Effector memory CD8-positive, alpha-beta T cell (primary cell): Measurements from ENCODE around the gene CISD3.
A peak's percentile ranks its signal among the peaks of the same experiment; 100 is the strongest.

Experiments
- ATAC-seq: fragments of 150-1000 bp; cut with Tn5 transposase; replicated peaks from 2 replicates; pipeline ENCODE4 v1.10.0; 2021; ENCODE audit warnings: mild to moderate bottlenecking, moderate library complexity
- DNase-seq, 3 experiments: peaks; one replicate each; pipeline ENCODE4 v3.0.0; 2021
- H3K27ac Mint-ChIP-seq, 2 donors: one replicate each; pipeline ENCODE4 v1.8.0; 2022; ENCODE audit warnings: mild to moderate bottlenecking in 2 of 2, mixed read lengths in 2 of 2, moderate library complexity in 2 of 2
- H3K27me3 Mint-ChIP-seq, 2 donors: one replicate each; pipeline ENCODE4 v1.8.0; 2022; ENCODE audit warnings: mixed read lengths in 2 of 2
- H3K36me3 Mint-ChIP-seq: one replicate; pipeline ENCODE4 v1.8.0; 2022; ENCODE audit warnings: mild to moderate bottlenecking, moderate library complexity, mixed read lengths; ENCODE audit not compliant: insufficient read depth
- H3K4me1 Mint-ChIP-seq, 2 donors: one replicate each; pipeline ENCODE4 v1.8.0; 2022; ENCODE audit warnings: low read depth in 2 of 2, mixed read lengths in 2 of 2
- H3K4me3 Mint-ChIP-seq, 2 donors: one replicate each; pipeline ENCODE4 v1.8.0; 2022; ENCODE audit warnings: mild to moderate bottlenecking in 2 of 2, mixed read lengths in 2 of 2, moderate library complexity in 2 of 2
- H3K9me3 Mint-ChIP-seq, 2 donors: one replicate each; pipeline ENCODE4 v1.8.0; 2022; ENCODE audit warnings: mixed read lengths in 2 of 2

CISD3 gene

GRCh38 chr17:38768417-38768816 lies 38.3 kb downstream of the CISD3 start:
- Mint-ChIP-seq H3K27me3 (no peaks in the 10 kb centered on the region), H3K4me1 (peaks cover 0 to 2% of the 10 kb centered on the region in 2 donors), H3K4me3 (no peak overlapping the region), H3K27ac (peak overlapping the region; percentile 11 to 13), H3K36me3 (peaks cover 65% of the 10 kb centered on the region), H3K9me3 (no peaks in the 10 kb centered on the region)
- no peak for ATAC-seq
- no peak for DNase-seq

GRCh38 chr17:38773258-38773657 lies 43.1 kb downstream of the CISD3 start:
- H3K4me1 Mint-ChIP-seq: no peaks in the 10 kb centered on the region
- peaks cover 58% of the 10 kb centered on the region for H3K36me3 Mint-ChIP-seq
- no peak overlapping the region for H3K4me3 Mint-ChIP-seq
- peak overlapping the region in 1 of 2 donors; percentile 13 for H3K27ac Mint-ChIP-seq
- H3K9me3 Mint-ChIP-seq: no peaks in the 10 kb centered on the region
- DNase-seq (no peak), ATAC-seq (no peak)
- no peaks in the 10 kb centered on the region for H3K27me3 Mint-ChIP-seq

GRCh38 chr17:38777641-38778250 lies 47.6 kb downstream of the CISD3 start:
- Mint-ChIP-seq H3K27ac (no peak overlapping the region), H3K9me3 (no peaks in the 10 kb centered on the region), H3K4me3 (no peak overlapping the region), H3K4me1 (peaks cover 0 to 3% of the 10 kb centered on the region in 2 donors), H3K36me3 (peaks cover 64% of the 10 kb centered on the region), H3K27me3 (no peaks in the 10 kb centered on the region)
- ATAC-seq: no peak
- DNase-seq: no peak

- H3K27ac Mint-ChIP-seq: peak overlapping the region in 1 of 2 donors; percentile 26
- H3K36me3 Mint-ChIP-seq: peaks cover 70% of the 10 kb centered on the region
- peaks cover 0 to 3% of the 10 kb centered on the region in 2 donors for H3K4me1 Mint-ChIP-seq
- no peak overlapping the region for H3K4me3 Mint-ChIP-seq
- ATAC-seq (no peak), DNase-seq (no peak)
- H3K27me3 Mint-ChIP-seq: no peaks in the 10 kb centered on the region
- H3K9me3 Mint-ChIP-seq: no peaks in the 10 kb centered on the region
Measured at GRCh38 chr17:38779965-38780752, 50.0 kb downstream of the CISD3 start.

GRCh38 chr17:38783227-38783626 lies 53.1 kb downstream of the CISD3 start:
- ATAC-seq (no peak), DNase-seq (no peak)
- no peaks in the 10 kb centered on the region for H3K27me3 Mint-ChIP-seq
- peaks cover 3 to 14% of the 10 kb centered on the region in 2 donors for H3K4me1 Mint-ChIP-seq
- peaks cover 68% of the 10 kb centered on the region for H3K36me3 Mint-ChIP-seq
- no peaks in the 10 kb centered on the region for H3K9me3 Mint-ChIP-seq
- no peak overlapping the region for H3K27ac Mint-ChIP-seq
- H3K4me3 Mint-ChIP-seq: no peak overlapping the region
